A673 (cell line): Measurements from ENCODE around the gene KCNAB2.

ENCODE experiments used
- EZH2 ChIP-seq: fragments of 200-600 bp; sonication (generic); IDR thresholded peaks from 2 replicates; pipeline ENCODE4 v1.6.1; 2017; ENCODE audit warnings: borderline replicate concordance, low read depth, mild to moderate bottlenecking, mixed read lengths, antibody characterized with exemption, low read length; ENCODE audit not compliant: poor library complexity, severe bottlenecking
- TF ChIP-seq, protein P1 (sequence below): fragments of 300-800, 200-600 bp; sonication (generic); conservative IDR thresholded peaks from 2 replicates; pipeline ENCODE4 v1.5.1; 2017; ENCODE audit warnings: low read depth, mild to moderate bottlenecking, antibody characterized with exemption, low read length, moderate library complexity, mixed read lengths

- TF ChIP-seq, protein P1, sequence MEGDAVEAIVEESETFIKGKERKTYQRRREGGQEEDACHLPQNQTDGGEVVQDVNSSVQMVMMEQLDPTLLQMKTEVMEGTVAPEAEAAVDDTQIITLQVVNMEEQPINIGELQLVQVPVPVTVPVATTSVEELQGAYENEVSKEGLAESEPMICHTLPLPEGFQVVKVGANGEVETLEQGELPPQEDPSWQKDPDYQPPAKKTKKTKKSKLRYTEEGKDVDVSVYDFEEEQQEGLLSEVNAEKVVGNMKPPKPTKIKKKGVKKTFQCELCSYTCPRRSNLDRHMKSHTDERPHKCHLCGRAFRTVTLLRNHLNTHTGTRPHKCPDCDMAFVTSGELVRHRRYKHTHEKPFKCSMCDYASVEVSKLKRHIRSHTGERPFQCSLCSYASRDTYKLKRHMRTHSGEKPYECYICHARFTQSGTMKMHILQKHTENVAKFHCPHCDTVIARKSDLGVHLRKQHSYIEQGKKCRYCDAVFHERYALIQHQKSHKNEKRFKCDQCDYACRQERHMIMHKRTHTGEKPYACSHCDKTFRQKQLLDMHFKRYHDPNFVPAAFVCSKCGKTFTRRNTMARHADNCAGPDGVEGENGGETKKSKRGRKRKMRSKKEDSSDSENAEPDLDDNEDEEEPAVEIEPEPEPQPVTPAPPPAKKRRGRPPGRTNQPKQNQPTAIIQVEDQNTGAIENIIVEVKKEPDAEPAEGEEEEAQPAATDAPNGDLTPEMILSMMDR = no peak
- no peak for TF ChIP-seq EZH2
These were observed 10.9 kb downstream of the KCNAB2 start for GRCh38 chr1:6056572-6056948.
